ENCODE data around the gene NEDD4.

GRCh38 chr15:55909036-55909811 lies 84.2 kb downstream of the NEDD4 start:
- no peak for TF ChIP-seq CTCF (IDR thresholded peaks at IDR 0.05)
- no peak for TF ChIP-seq POLR2A (IDR thresholded peaks at IDR 0.05)

Measured in lower leg skin (tissue), 3 donors.